GM12874 (cell line): ENCODE measurements around the gene TFEB.

ENCODE experiments used
- TF ChIP-seq, protein P1 (sequence below): IDR thresholded peaks from 2 replicates; pipeline ENCODE4 v1.5.1; 2011; ENCODE audit warnings: low read depth, mild to moderate bottlenecking, control low read depth, low read length, moderate library complexity; ENCODE audit not compliant: insufficient read depth

Gene TFEB

DNA sequence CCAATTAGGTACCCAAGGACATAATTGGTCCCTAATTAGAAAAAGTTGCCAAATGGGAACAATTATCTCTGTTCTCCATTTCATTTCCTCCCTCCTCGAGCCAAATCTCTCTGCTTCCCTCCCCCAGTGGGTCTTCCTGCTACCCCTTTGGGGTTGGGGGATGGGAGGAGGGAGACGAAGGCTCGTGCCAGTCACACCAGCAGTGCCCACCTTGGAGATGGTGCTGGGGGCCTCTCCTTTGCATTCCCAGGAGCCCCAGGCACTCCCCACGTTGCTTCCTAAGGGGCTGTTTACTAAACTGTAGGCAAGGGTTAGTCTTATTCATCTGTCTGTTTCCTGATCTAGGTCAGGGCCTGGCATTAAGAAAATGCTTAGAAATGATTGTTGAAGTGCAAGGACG, 64.0 kb downstream of the TFEB start:
- TF ChIP-seq, protein P1, sequence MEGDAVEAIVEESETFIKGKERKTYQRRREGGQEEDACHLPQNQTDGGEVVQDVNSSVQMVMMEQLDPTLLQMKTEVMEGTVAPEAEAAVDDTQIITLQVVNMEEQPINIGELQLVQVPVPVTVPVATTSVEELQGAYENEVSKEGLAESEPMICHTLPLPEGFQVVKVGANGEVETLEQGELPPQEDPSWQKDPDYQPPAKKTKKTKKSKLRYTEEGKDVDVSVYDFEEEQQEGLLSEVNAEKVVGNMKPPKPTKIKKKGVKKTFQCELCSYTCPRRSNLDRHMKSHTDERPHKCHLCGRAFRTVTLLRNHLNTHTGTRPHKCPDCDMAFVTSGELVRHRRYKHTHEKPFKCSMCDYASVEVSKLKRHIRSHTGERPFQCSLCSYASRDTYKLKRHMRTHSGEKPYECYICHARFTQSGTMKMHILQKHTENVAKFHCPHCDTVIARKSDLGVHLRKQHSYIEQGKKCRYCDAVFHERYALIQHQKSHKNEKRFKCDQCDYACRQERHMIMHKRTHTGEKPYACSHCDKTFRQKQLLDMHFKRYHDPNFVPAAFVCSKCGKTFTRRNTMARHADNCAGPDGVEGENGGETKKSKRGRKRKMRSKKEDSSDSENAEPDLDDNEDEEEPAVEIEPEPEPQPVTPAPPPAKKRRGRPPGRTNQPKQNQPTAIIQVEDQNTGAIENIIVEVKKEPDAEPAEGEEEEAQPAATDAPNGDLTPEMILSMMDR: no peak

DNA sequence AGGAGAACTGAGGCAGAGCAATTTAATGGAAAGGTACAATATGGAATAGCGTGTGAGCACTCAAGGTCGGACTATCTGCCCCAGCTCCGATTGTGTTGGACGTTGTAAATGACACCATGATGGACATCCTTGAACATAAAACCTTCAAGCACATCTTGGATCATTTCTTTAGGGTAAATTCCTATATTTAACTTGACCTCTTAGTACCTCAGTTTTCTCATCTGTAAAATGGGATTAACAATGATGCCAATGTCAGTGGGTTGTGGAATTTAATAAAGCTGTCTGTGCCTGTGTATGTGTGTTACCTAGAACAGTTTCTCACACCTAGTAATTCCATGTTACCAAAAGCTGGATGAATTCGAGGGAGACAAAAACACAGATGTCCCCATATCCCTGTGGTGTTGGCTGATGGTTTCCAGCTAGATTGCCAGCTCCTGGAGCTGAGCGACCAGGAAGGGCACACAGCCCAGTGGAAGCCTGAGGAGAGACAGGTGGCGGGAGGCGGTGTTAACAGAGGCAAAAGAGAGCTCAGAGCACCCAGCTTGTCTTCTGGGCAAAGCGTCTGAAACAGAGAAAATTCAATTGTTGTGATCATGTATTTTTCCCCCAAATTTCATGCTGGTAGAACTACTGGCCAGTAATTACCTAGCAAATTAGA, 64.6 kb downstream of the TFEB start:
- TF ChIP-seq, protein P1: no peak

DNA sequence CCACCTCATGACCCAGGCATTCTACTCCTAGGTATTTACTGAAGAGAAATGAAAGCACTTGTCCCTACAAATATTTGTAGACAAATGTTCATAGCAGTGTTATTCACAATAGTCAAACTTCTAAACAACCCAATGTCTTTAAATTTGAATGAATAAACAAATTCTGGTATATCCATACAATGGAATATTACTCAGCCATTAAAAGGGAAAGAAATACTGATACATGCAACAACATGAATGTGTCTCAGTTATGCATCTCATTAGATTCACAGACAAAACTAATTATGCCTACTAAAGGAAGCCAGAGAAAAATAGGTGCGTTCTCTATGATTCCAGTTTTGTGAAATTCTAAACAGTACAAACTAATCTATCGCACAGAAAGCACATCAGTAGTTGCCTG, 66.4 kb downstream of the TFEB start:
- TF ChIP-seq, protein P1: no peak

DNA sequence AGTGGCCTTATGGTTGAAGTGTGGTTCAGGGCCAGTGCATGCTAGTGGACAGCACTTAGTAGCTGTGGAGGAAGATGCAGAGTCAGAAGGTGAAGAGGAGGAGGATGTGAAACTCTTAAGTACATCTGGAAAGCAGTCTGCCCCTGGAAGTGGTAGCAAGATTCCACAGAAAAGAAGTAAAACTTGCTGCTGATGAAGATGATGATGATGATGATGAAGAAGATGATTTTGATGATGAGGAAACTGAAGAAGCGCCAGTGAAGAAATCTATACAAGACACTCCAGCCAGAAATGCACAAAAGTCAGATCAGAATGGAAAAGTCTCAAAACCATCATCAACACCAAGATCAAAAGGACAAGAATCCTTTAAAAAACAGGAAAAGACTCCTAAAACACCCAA, 68.2 kb downstream of the TFEB start:
- TF ChIP-seq, protein P1: no peak

DNA sequence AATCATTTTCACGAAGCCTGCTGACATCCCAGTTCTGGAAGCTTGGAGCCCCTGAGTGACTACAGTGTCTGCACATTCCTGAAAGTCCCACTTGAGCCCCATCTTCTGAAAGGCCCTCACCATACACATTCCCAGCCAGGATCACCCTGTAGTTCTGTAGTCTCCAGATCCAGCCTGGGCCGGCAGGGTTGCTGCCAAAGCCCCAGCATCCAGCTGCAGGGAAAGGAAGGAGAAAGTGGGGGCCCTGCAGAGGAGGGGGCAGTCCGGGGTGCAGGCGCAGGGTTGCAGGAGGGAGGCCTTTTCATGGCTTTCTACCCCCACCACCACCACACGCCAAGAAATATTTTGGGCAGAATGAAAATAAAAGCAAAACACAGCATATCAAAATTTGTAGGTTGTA, 71.1 kb downstream of the TFEB start:
- TF ChIP-seq, protein P1: no peak

DNA sequence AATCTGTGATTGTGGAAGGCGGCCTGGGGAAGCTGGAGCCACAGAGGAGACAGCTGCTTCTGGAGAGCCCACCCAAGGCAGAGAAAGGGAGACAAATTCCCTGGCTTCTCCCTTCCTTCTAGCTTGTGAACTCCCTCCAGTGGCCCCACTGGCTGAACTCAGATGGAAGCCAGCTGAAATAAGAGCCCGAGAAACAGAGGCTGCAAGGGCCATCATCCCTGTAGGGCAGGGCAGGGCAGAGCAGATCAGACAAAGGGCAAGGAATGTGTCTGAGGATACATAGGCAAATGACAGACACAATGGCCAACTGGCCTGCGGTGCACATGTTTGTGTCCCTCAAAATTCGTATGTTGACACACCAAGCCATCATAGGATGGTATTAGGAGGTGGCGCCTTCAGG, 71.8 kb downstream of the TFEB start:
- TF ChIP-seq, protein P1: no peak

DNA sequence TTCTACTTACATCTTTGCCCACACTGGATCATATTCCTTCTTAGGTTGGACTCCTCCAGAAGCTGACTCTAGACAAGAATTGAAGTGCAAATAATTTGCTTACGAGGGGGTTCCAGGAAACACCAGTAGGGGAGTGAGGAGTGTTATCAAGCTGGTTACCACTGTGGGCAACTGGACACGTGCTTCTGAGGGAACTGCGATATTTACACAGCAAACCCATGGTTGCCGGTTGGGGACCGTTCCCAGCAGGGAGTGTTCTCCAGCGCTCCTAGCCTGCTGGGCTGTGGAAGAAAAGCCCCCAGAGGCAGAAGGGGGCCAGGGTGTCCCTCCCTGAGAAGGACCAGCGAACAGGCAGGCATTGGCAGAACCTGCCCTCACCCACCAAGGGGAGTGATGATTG, 75.5 kb downstream of the TFEB start:
- TF ChIP-seq, protein P1: no peak
